ENCODE results near the gene DIS3L2.
"Not testable (repeated sequence)": the region's sequence is repeated elsewhere in the genome, so short reads cannot be mapped to it uniquely, and the experiment has no call there.

The DIS3L2 gene

GRCh38 chr2:232299927-232300674 lies 338.6 kb downstream of the DIS3L2 start:
- no peak for DNase-seq (ENCODE audit: low spot score)

GRCh38 chr2:232300894-232301387 lies 339.4 kb downstream of the DIS3L2 start:
- no peak for DNase-seq (ENCODE audit: low spot score)

- DNase-seq (ENCODE audit: low spot score) = no peak
Measured at GRCh38 chr2:232304236-232304635, 342.7 kb downstream of the DIS3L2 start.

GRCh38 chr2:232306741-232307305 lies 345.3 kb downstream of the DIS3L2 start:
- DNase-seq (ENCODE audit: low spot score) = no peak

GRCh38 chr2:232307854-232308253 lies 346.3 kb downstream of the DIS3L2 start:
- no peak for DNase-seq (ENCODE audit: low spot score)

GRCh38 chr2:232308986-232309385 lies 347.5 kb downstream of the DIS3L2 start:
- no peak for DNase-seq (ENCODE audit: low spot score)

- no peak for DNase-seq (ENCODE audit: low spot score)
Measured at GRCh38 chr2:232309592-232309991, 348.1 kb downstream of the DIS3L2 start.

GRCh38 chr2:232310121-232310520 lies 348.6 kb downstream of the DIS3L2 start:
- DNase-seq (ENCODE audit: low spot score) = no peak

GRCh38 chr2:232310696-232311095 lies 349.2 kb downstream of the DIS3L2 start:
- DNase-seq (ENCODE audit: low spot score) = no peak

- not testable (repeated sequence) for DNase-seq (ENCODE audit: low spot score)
Measured at GRCh38 chr2:232313645-232314044, 352.1 kb downstream of the DIS3L2 start.

GRCh38 chr2:232315049-232315922 lies 353.8 kb downstream of the DIS3L2 start:
- DNase-seq (ENCODE audit: low spot score) = no peak

GRCh38 chr2:232315923-232316299 lies 354.4 kb downstream of the DIS3L2 start:
- DNase-seq (ENCODE audit: low spot score) = no peak

- no peak for DNase-seq (ENCODE audit: low spot score)
Measured at GRCh38 chr2:232316461-232317330, 355.2 kb downstream of the DIS3L2 start.

- DNase-seq (ENCODE audit: low spot score) = no peak
Measured at GRCh38 chr2:232318169-232318855, 356.8 kb downstream of the DIS3L2 start.

GRCh38 chr2:232319067-232319802 lies 357.7 kb downstream of the DIS3L2 start:
- DNase-seq (ENCODE audit: low spot score) = no peak

GRCh38 chr2:232319803-232320442 lies 358.4 kb downstream of the DIS3L2 start:
- DNase-seq (ENCODE audit: low spot score) = no peak

- DNase-seq (ENCODE audit: low spot score) = no peak
Measured at GRCh38 chr2:232320443-232320803, 358.9 kb downstream of the DIS3L2 start.

- DNase-seq (ENCODE audit: low spot score) = no peak
Measured at GRCh38 chr2:232321156-232321816, 359.8 kb downstream of the DIS3L2 start.

- DNase-seq (ENCODE audit: low spot score) = no peak
Measured at GRCh38 chr2:232321817-232322559, 360.5 kb downstream of the DIS3L2 start.
